Measurements from ENCODE around the gene ARID5A.

The ARID5A gene

DNA sequence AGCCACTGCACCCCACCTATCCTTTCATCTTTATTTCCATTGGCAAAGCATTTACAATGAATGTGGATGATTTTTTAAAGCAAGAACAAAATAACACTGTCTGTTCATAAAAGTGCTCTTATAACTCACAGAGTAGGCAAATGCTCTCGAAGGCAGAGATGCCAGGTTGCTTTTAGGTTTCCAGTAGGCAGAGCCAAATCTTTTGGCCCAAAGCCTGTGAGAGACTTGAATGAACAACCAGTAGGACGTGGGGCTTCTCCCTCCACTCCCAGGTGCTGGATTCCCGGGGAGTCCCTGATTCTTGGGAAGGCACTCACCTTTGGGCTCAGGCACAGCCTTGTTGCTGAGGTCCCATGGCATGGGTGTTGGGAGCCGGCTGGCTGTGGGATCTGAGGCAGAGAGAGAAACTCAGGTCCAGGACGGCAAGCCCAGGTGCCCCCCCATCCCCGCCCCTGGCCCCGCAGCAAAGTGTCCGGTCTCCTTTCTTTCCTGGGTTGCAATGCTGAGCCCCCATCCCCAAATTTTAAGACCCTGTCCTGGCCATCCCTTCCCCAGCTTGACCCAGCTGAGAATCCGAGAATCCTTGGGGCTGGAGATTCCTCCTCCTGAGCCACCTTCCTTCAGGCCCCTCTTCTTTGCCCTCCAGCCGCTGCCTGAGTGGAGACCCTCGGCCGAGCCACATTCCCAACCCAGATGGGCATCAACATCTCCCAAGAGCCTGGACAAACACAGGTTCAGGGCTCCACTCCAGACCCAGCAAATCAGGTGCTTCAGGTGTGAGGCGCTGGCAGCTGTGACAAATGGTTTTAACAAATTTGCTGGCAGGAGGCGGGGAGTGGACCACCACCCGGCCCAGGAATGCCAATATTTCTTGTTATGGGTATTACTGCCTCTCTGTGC is 37.2 kb upstream of the ARID5A start:
- Histone ChIP-seq H3K9me3 (peaks cover 18% of the 10 kb centered on the region), H3K9ac (no peak overlapping the region), H3K4me3 (no peak overlapping the region), H3K36me3 (no peaks in the 10 kb centered on the region), H4K20me1 (no peaks in the 10 kb centered on the region), H3K27ac (no peak overlapping the region), H3K4me2 (no peak overlapping the region), H3K27me3 (no peaks in the 10 kb centered on the region), H3K4me1 (peaks cover 44% of the 10 kb centered on the region)
- TF ChIP-seq Cebpa-rat (IDR thresholded peaks at IDR 0.05): no peak

DNA sequence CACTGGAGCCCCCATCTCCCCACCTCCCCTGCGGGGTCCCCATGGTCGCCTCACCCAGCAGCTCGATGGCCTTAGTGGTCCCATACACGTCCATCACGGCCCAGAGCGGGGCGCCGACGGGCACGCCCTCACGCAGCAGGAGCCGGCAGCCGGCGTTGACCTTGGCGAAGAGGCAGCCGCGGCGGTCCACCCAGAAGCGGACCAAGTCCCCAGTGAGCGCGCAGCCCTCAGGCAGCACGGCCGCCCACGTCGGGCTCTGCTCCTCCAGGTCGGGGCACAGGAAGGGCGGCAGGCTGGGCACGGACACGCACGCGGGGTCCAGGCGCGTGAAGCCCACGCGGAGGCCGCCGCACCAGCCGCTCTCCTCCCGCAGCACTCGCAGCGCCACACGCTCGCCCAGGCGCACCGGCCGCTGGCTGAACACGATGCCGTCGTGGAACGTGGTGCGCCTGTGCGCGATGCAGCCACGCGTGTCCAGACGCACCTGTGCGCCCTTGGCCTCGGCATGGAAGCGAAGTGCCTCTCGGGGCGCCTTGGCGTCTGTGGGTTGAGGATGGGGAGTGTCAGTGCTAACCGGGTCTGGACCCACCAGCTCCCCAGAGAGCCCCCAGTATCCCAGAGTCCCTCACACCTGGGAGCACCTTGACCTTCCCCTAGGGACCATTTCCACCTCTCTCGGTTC is 36.0 kb upstream of the ARID5A start:
- no peak for TF ChIP-seq Cebpa-rat (IDR thresholded peaks at IDR 0.05)
- H3K4me3 ChIP-seq: no peak overlapping the region

DNA sequence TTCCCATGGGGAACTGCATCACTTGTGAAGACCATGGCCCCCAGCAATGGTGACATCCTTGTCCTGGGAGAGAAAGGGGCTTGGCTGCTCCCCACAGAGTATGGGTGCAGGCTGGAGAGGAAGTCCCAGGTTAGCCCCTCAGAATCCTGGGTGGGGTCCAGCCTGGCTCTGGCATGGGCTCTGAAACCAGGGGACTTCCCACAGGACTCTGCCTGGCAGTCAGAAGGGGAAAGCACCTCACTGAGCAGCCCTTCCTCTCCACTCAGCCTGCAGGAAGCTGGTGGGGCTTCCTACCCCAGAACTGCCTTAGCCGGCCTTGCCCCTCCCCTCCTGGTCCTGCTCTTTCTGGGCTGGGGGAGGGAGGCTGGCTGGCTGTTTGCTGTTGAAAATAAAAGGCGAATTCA is 35.1 kb upstream of the ARID5A start:
- no peaks in the 10 kb centered on the region for H3K27me3 ChIP-seq
- no peaks in the 10 kb centered on the region for H4K20me1 ChIP-seq
- no peaks in the 10 kb centered on the region for H3K36me3 ChIP-seq
- H3K4me3 ChIP-seq: no peak overlapping the region
- H3K4me1 ChIP-seq: peaks cover 44% of the 10 kb centered on the region
- H3K27ac ChIP-seq: peak overlapping the region; percentile 15
- no peak for TF ChIP-seq Cebpa-rat (IDR thresholded peaks at IDR 0.05)
- H3K9ac ChIP-seq: 0 out of 2 replicates have a peak overlapping the region, but pooled peaks have one; percentile 7
- H3K4me2 ChIP-seq: peak overlapping the region; percentile 66
- H3K9me3 ChIP-seq: no peaks in the 10 kb centered on the region

More for the DNA sequence above, 36.0 kb upstream of the ARID5A start:
- Histone ChIP-seq H3K27ac (no peak overlapping the region), H3K4me1 (peaks cover 44% of the 10 kb centered on the region), H3K27me3 (no peaks in the 10 kb centered on the region), H4K20me1 (no peaks in the 10 kb centered on the region), H3K9ac (no peak overlapping the region), H3K9me3 (peaks cover 7% of the 10 kb centered on the region), H3K36me3 (no peaks in the 10 kb centered on the region), H3K4me2 (no peak overlapping the region)

DNA sequence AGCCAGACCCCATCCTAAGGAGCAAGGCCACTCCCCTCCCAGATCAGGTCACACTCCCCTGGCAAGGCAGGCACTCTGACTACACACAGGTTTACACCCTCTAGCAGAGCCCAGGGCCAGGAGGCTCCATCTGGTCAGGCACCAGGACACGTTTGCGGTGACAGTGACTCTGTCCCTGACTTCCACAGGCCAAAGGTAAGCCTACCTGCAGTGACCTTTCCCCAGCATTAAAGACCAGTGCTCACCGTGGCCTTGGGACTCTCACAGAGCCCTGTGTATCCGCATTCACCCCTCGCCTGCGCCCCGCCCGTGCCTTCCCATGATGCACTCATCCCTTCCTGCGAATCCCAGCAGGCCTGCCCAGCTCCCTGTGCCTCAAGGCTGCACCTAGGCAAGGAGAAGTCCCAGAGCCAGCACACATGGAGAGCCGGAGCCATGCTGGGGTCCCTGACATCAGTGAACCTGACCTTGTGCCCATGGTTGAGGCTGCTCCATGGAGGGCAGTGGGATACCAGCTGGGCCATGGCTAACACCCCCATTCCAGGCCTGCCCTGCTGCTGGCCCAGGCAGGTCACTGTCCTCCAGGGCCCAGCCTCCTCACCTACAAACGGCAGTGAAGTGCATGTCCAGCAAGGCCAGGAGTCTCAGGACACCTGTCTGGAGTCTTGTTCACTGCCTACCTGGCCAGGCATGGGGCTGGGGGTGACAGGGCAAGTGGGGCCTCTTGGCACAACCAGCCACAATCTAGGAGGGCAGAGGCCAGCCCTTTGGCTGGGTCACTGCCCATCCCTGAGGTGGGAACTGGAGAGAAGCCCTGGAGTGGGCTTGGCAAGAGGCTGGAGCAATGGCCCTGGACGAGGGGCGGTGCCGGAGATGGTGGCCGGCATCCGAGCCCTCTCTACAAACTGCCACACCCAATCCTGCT is 34.4 kb upstream of the ARID5A start:
- Histone ChIP-seq H3K4me2 (peak overlapping the region; percentile 66), H3K9ac (peak overlapping the region; percentile 7; the same call in 1 of the 2 replicates), H3K4me1 (peaks cover 44% of the 10 kb centered on the region)

DNA sequence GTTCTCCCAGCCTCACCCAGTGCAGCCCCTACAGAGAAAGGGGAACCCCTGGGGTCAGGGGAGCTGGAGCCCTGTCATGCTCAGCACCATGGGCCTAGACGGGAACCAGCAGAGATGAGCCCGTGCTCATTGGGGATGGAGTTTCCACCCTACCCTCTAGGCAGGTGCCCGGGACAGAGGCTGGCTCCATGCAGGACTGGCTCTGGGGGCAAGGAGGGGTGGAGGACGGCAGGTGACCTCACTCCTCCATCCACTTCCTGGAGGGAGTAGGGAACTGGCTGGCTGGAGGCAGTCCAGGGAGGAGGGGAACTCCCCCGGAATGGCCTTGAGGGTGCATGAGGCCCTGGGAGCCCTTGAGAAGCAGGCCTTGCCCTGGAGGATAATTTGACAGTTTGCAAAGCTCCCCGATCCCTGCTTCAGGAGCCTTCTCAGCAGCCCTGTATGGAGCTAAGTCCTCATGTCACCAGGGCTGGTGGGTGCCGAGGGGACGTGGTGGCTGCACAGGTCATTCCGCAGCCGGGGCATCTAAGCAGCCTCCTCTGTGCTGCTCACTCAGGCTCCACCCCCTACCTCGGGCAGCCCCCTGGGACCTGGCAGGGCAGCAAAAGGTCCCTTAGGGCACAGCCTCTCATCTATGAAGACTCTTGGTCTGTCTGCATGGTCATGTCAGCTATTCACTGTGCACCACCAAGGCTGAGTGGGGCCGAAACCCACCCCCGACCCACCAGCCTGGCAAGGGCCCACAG is 33.5 kb upstream of the ARID5A start:
- no peaks in the 10 kb centered on the region for H4K20me1 ChIP-seq
- no peak overlapping the region for H3K4me3 ChIP-seq
- peak overlapping the region; percentile 66 for H3K4me2 ChIP-seq
- no peaks in the 10 kb centered on the region for H3K27me3 ChIP-seq
- H3K9ac ChIP-seq: no peak overlapping the region
- no peak for TF ChIP-seq Cebpa-rat (IDR thresholded peaks at IDR 0.05)
- no peaks in the 10 kb centered on the region for H3K9me3 ChIP-seq
- H3K4me1 ChIP-seq: peaks cover 41% of the 10 kb centered on the region
- peak overlapping the region; percentile 27; the same call in 1 of the 2 replicates for H3K27ac ChIP-seq
- H3K36me3 ChIP-seq: no peaks in the 10 kb centered on the region

More for the DNA sequence above, 34.4 kb upstream of the ARID5A start:
- Histone ChIP-seq H3K27me3 (no peaks in the 10 kb centered on the region), H3K36me3 (no peaks in the 10 kb centered on the region), H4K20me1 (no peaks in the 10 kb centered on the region), H3K27ac (peak overlapping the region; percentile 15), H3K4me3 (no peak overlapping the region), H3K9me3 (no peaks in the 10 kb centered on the region)
- no peak for TF ChIP-seq Cebpa-rat (IDR thresholded peaks at IDR 0.05)

DNA sequence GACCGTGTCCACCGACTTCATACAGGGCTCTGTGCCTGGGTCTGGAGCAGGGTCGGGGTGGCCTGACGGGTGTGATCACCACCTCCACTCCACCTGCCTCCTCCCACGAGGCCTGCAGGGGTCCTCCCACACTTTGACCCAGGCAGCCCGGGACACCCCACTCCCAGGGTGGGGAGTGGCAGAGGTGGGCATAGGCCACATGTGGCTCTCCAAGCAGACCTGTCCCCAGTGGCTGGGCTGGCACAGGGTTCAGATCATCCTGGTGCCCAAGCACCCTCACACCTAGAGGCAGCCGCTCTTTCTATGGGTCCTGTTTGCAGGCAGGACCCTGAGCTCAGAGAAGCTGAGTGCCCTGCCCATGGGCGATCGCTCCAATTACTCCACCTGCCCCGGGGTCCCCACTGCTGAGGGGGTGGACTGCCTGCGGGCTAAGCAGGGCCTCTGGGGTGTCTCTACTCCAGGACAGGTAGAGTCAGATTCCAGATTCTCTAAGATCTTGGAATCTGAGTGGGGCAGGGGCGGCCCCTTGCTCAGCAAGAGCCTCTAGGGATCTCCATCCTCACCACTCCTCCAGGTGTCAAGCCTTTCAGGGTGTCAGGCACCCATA is 32.8 kb upstream of the ARID5A start:
- Histone ChIP-seq H3K9ac (no peak overlapping the region), H3K4me2 (peak overlapping the region; percentile 66), H3K27ac (peak overlapping the region; percentile 27; the same call in 1 of the 2 replicates), H3K36me3 (no peaks in the 10 kb centered on the region), H3K9me3 (no peaks in the 10 kb centered on the region), H3K27me3 (no peaks in the 10 kb centered on the region), H4K20me1 (no peaks in the 10 kb centered on the region), H3K4me1 (peaks cover 45% of the 10 kb centered on the region), H3K4me3 (no peak overlapping the region)
- no peak for TF ChIP-seq Cebpa-rat (IDR thresholded peaks at IDR 0.05)

DNA sequence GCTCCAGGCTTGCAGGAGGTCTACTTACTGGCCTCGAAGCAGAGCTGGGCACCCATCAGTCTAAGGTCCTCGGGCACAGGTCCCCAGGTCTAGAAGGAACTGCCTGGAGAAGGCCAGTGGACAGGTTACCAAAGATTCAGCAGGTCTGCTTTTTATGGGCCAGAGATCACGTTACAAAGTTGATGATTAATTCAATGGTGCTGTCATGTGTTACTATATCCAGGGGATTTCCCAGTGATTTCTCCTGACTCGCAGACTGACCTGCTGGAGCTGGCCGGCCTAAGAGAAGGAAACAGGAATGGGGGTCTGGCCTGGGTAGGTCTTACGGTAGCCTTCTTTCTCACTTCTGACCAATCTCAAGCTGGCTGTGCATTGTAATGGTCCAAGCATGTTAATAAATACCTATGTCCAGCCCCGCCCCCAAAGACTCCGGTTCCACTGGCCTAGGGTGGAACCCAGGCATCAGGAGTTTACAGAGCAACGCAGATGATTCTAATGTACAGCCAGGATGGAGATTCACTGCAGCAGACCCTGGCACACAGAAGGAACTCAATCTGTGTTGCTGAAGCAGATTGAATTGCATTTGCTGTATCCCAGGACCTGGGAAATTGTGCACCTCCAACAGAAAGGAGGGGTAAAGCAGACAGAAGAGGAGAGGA is 31.2 kb upstream of the ARID5A start, which contains the start of gene NEURL3:
TSS of gene NEURL3 (minus strand) at position 127 of the 659 bp plus-strand sequence. CDS start at position 56, 71 bp downstream.
- no peak within 1 kb of the TSS for H3K4me3 ChIP-seq
- H3K4me1 ChIP-seq: peaks cover 61% of the 10 kb centered on the region
- no peaks in the 10 kb centered on the region for H3K36me3 ChIP-seq
- H3K4me2 ChIP-seq: no peak within 1 kb of the TSS
- no peak within 1 kb of the TSS for H3K9ac ChIP-seq
- no peak for TF ChIP-seq Cebpa-rat (IDR thresholded peaks at IDR 0.05)
- H4K20me1 ChIP-seq: no peaks in the 10 kb centered on the region
- no peaks in the 10 kb centered on the region for H3K27me3 ChIP-seq
- no peaks in the 10 kb centered on the region for H3K9me3 ChIP-seq
- H3K27ac ChIP-seq: no peak within 1 kb of the TSS
